GM18861 (cell line): Measurements from ENCODE around the gene TRIM13.
"Not testable (repeated sequence)": the region's sequence is repeated elsewhere in the genome, so short reads cannot be mapped to it uniquely, and the experiment has no call there.

Experiments
- ATAC-seq: cut with Tn5 transposase; IDR thresholded peaks from one replicate; pipeline ENCODE4 v1.9.1; 2021; ENCODE audit not compliant: unreplicated experiment

TRIM13 gene, protein sequence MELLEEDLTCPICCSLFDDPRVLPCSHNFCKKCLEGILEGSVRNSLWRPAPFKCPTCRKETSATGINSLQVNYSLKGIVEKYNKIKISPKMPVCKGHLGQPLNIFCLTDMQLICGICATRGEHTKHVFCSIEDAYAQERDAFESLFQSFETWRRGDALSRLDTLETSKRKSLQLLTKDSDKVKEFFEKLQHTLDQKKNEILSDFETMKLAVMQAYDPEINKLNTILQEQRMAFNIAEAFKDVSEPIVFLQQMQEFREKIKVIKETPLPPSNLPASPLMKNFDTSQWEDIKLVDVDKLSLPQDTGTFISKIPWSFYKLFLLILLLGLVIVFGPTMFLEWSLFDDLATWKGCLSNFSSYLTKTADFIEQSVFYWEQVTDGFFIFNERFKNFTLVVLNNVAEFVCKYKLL

DNA sequence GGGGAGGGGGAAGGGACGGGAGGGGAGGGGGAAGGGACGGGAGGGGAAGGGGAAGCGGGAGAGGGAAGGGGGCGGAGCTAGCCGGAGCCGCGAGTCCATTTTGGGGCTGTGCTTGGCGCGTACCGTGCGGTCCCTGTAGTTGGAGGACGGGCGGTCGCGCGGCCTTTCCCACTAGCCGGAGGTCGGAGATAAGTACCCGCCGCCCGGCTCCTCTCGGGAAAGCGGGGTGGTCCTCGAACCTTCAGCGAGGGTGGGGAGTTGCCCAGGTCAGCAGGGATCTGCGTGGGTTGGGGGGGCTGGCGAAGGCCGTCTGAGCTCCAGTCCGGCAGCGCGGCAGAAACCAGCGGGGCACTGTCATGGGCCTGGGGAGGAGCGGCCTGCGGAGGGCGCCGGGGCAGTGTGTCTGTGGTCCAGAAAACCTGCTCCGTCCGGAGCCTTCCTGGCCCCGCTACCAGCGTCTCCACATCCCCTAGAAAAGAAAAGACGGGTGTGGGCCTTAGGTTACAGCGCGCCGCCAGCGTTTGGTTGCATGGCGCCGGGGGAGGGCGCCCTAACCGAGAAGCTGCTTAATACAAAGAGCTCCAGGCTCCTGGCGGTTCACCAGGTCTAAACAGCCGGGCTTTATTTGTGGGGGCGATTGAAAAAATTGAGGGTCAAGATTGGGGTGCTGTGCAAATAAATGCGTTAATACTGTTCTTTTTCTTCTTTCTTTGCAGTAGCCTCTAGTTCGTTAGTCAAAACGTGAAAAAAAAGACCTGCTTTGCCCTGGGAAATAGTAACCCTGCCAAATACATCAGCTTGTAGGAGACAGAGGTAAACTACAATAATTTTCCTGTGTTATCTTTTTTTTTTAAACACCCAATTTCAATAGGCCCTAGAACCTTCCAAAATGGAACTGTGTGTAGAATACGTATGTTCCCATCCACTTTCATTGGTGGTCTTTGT, at the start of gene TRIM13:
Gene TRIM13, plus strand, starts transcription at position 92 of the 945 bp plus-strand sequence. CDS start 14,899 bp downstream, outside the sequence.
- peak; percentile 60 for ATAC-seq

DNA sequence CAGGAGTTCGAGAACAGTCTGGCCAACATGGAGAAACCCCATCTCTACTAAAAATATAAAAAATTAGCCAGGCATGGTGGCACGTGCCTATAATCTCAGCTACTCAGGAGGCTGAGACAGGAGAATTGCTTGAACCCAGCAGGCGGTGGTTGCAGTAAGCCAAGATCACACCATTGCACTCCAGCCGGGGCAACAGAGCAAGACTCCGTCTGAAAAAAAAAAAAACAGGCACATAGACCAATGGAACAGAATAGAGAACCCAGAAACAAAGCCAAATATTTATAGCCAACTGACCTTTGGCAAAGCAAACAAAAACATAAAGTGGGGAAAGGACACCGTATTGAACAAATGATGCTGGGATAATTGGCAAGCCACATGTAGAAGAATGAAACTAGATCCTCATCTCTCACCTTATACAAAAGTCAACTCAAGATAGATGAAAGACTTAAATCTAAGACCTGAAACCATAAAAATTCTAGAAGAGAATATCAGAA, 48.0 kb upstream of the TRIM13 start:
- ATAC-seq: not testable (repeated sequence)

DNA sequence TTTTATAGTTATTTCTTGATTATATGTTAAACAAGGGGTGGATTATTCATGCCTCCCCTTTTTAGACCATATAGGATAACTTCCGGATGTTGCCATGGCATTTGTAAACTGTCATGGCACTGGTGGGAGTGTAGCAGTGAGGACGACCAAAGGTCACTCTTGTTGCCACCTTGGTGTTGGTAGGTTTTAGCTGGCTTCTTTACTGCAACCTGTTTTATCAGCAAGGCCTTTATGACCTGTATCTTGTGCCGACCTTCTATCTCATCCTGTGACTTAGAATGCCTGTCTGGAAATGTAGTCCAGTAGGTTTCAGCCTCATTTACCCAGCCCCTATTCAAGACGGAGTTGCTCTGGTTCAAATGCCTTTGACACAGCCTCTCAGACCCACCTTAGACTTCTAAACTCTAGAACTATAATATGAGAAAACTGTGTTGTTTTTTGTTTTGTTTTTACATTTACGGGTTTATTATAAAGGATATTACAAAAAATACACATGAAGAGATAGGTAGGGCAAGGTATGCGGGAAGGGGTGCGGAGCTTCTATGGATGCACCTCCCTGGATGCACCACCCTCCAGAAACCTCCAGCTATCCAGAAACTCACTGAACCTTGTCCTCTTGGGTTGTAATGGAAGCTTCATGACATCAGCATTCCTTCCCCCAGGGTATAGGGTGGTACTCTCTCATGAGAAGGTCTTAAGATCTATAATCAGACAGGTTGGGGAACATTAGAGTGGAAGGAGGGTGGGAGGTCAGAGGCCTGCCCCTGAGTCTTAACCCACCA, 44.9 kb upstream of the TRIM13 start:
- no peak for ATAC-seq

DNA sequence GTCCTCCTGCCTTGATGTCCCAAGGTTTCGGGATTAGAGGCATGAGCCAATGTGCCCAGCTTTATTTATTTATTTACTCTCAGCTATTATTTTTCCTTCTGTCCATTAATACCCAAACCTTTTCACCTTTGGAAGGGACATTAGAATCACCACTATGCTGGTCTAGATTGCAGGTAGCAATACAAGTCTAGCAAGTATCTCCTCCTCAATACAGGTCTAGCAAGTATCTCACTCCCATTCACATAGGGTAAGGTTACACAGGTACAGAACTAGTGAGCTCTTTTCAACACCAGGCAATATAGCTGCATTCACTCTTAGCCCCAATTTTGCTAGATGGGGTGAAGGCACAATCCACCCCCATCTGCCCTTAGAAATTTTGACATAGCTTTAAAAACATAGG, 43.3 kb upstream of the TRIM13 start:
- ATAC-seq: no peak

DNA sequence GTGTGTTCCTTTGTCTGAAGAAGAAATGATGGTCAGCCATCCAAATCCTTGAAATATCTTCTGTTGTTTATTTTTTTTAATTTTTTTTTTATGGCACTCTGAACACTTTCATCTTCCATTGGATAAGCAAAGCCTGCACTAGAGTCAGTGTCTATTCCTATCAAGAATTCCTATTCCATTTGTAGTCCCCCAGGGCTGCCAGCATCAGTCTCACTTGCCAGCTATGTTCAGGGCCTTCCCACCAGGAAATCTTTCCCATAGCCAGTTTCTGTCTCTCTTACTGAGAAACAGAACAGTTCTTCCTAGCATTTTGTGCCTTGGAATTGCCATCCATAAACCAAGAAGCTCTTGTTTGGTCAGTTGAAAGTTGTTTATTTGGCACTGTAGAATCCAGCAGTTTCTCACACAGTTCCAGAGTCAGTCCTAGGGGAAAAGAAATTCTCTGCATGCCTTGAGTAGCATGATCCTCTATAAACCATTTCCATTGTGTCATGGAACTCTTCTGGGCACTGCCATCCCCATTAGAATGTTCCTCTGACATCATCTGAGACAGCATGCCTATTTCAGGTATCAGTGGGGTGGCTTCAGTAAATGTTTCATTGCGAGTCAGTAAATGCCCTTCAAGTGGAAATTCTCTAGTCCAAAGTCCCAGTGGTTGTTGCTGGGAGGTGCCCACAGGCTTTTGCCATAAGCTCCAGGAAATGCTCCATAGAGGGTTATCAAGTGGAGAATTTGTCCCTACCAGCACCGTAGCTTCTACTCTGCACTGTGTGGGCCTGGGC, 42.0 kb upstream of the TRIM13 start:
- no peak for ATAC-seq

DNA sequence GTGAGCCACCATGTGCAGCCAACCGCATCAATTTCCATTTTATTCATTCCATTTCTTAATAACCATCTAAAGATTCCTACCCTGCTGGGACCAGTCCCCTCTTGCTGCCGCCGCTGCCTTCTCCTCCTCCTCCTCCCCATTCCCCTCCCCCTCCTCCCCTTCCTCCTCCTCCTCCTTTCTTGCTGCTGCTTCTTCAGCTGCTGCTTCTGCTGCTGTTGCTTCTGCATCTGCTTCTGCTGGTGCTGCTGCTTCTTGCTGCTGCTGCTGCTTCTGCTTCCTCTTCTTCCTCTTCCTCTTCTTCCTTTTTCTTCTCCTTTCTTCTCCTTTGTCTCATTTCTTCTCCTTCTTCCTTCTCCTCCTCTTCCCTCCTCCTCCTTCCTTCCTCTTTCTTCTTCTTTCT, 40.7 kb upstream of the TRIM13 start:
- no peak for ATAC-seq

DNA sequence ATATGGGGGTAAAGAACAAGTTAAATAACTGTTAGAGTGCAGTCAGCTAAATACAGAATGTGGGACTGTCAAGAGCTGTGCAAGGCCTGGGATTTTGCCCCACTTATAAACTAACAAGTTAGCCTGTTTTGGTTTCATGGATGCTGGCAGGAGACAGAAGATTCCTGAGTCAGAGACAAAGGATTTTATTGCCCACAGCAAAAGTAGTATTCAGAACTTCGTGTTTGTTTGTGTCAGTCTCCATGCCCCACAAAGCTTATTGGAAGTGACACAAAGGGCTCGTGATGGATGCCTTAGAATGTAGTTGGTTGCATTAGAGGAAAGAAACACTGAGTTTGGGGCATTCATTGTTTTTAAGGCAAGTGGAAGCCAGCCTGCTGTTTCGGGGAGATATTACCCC, 38.5 kb upstream of the TRIM13 start:
- no peak for ATAC-seq

DNA sequence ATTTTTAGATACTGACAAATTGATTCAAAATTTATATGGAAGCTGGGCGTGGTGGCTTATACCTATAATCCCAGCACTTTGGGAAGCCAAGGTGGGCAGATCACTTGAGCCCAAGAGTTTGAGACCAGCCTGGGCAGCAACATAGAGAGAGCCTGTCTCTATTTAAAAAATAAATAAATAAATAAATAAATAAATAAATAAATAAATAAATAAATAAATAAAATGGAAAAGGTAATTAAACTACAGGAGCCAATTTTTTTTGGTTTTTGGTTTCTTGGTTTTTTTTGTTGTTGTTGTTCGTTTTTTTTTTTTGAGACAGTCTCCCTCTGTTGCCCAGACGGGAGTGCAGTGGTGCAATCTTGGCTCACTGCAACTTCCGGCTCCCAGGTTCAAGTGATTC, 29.4 kb upstream of the TRIM13 start:
- no peak for ATAC-seq

DNA sequence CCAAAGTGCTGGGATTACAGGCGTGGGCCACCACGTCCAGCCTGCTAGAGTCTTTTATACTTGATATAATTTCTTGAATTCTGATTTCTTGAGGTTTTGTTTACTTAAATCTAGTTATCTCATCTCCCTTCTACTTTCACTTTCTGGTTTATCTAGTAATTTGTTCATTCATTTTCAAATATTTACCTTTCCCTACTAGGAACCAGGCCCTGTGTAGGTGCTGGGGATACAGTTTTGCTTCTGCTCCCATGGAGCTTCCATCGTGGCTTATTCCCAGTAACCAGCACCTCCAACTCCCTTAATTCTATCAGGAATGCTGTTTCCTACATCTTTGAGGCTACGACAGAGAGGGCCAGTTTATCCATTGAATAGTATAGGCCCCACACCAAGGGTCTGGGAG, 24.1 kb upstream of the TRIM13 start:
- no peak for ATAC-seq

DNA sequence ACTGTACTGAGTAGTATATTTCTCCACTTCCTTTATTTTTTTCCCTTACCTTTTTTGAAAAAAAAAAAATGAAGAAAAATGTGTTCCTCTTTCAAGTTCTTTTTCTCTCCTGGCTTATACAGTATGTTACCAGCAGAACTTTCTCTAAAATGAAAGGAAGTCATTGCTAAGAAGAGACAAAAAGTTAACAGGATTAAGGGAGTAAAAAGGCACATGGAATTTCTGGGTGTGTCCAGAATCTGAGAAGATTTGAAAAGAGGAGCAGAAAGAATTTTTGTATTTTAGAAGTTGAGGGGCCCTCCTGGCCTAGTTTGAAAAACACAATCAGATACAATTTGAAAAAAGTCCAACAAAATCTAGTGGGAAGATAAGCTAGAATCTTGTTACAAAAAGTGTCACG, 21.0 kb upstream of the TRIM13 start:
- no peak for ATAC-seq

DNA sequence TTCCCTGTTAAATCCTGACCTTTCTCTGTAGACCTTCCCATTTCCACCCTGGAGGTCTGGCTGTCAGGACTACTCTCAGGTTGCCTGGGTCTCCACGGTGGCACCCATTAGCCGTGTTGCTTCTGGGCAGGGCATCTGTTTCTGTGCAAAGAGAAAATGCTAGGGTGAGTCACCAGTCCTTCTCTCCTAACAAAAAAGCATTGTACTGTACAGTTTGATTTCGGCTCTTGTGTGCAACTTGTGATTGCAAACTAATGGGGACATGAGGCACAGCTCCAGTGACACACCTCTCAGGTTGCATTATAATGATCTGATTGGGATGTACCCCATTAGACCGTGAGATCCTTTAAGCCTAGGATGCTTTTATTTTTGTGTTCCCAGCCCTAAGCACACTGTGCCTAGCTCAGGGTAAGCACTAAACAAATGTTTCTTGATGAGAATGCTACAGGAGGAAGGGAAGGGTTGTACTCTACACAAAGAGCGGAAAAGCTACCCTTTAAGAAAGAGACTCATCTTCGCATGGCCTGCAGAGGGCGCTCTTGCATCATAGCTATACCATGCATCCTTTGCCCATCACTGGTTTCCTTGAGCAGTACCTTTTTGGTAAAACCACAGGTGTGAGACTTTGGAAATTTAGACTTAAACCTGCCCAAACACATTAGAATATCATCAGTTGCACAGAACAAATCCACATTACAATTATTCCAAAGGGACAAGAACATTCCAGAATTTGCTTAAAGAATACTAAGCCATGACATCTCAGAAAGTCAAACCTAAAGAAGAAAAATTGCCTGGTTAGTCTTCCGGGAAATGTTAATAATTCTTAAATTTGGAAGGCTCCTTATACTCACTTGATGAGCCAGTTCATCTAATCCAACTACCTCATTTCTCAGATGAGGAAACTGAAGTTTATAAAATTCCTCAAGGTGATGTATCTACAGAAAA, 20.3 kb upstream of the TRIM13 start:
- ATAC-seq: peak; percentile 63

DNA sequence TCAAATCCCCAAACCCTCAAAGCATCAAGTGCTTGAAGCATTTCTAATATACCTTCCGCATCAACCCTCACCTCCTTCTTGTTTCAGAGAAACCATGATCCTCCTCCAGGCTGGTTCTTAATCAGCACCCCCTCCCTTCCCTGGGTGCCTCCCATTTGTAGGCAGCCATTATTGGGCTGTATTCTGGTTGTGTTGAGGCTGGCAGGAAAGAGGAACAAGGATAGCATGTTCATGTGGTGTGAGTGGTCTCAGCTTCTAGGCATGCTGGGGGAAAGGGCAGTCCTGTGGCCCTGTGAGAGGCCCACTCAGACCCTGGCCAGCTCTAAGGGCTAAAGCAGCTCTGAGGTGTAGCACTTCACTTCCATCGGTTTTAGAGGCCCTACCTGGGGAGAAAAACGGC, 18.9 kb upstream of the TRIM13 start:
- ATAC-seq: no peak

DNA sequence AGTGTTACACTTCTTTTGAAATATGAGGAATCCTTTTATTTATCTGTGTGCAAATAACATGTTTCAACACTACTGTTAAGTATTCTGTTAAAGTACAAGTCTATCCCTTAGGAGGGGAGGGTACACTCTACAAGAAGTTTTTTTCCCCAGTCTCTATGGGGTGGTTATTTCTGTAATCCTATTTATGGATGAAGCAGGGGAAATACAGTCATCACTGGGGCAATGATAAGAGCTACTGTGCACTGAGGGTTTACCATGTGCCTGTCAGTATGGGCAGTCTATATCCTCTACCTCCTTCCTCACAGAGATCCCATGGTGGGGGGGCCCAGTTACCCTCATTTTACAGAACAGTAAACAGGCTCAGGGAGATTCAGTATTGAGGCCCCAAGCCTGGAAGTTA, 16.6 kb upstream of the TRIM13 start:
- ATAC-seq: no peak

DNA sequence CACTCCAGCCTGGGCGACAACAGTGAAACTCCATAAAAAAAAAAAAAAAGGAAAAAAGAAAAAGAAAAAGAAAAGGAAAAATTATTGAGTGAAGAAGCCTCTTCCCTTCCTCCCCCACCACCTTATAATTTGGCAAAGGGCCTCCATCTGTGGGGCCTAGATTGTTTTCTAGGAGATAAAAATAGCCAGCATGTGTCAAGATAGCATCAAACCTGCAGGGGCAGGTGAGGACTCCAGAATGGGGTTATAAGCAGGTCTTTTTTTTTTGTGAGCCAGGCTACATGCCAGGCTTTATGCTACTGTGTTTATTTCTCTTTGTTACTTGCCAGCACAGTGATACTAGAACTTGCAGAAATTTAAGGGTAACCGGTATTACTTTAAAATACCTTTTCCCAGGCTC, 11.7 kb upstream of the TRIM13 start:
- no peak for ATAC-seq

DNA sequence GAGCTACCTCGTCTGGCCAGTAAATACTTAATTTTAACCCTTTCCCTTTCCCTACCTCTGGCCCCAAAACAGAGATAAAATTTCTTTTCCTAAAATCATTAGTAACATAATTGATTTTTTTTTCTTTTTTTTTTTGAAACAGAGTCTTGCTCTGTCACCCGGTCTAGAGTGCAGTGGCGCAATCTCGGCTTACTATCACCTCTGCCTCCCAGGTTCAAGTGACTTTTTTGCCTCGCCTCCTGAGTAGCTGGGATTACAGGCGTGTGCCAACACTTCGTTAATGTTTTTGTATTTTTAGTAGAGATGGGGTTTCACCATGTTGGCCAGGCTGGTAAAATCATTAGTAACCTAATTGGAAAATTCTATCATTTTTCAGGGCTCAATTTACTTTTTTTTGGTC, 10.4 kb upstream of the TRIM13 start:
- ATAC-seq: no peak

DNA sequence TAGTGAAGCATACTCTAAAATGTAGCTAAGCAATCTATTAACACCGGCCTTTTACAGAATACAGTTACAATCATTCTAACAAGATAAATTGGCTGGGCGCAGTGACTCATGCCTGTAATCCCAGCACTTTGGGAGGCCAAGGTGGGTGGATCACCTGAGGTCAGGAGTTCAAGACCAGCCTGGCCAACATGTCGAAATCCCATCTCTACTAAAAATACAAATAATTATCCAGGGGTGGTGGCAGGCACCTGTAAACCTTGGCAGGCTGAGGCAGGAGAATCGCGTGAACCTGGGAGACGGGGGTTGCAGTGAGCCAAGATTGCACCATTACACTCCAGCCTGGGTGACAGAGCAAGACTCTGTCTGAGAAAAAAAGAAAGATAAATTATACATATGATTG, 6.2 kb upstream of the TRIM13 start:
- ATAC-seq: not testable (repeated sequence)

DNA sequence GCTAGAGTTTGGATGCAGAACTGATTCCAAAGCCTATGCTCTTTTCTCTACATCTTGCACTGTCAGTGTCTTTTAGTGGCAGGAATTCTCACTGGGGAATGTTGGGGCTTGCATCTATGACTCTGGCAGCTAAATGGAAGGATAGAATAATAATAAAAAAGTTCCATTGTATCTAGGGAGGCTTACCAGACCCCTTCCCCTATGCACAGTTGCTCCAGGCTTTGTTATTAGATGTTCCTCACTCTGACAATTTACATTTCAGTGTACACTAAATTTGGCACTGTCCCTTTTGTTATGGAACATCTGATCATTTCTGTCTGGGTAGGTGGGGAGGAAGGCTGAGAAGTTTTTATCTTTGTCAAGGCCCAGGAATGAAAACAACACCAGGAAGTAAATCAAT, 3.7 kb upstream of the TRIM13 start:
- ATAC-seq: no peak

DNA sequence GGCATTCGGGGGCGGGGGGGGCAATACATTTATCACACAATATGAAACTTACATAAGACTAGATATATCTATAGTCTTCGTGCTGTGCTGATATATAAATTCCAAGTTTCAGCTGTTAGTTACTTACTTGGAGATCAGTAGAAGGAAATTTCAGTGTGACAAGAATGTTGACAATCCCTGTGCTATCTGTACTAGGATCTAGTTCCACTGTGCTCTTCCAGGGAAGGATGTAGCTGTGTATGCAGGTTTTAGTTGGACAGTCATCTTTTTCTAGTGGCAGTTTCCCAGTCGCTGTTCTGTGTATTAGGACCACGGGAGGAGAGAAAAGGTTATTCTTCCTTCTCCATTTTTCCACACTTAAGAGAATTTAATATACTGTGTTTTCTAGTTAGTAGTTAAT, 3.2 kb upstream of the TRIM13 start:
- no peak for ATAC-seq

DNA sequence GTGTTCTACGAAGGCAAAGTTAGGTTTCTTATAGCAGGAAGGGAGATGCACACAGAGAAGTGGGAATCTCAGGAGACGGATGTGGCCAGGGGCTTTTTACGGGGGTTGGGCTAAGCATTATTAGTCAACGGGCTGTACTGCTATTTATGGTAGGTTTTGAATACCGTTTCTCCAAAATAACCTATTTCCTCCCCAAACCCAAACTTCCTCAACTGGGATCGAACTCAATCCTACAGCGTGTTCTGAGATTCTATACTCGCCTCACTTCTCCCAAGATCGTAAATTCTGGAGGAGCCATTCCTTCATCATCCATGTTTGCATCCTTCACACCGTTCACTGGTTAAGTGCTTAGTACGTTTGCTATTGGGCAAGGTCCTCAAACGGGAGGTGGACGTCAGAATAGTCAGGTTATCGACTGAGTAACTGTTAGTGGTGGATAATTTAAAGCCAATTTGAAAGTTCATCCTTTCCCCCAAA, 1.2 kb upstream of the TRIM13 start:
- no peak for ATAC-seq
